IgD-negative memory B cell (primary cell): ENCODE measurements around the gene PRR20C. TPM values are rescaled to one million over a fixed set of nuclear protein-coding genes. Genes with fewer than 3 reads are reported as not detected.
"Not testable (repeated sequence)": the region's sequence is repeated elsewhere in the genome, so short reads cannot be mapped to it uniquely, and the experiment has no call there.

Source experiments
- H3K27ac Mint-ChIP-seq, 3 donors: one replicate each; pipeline ENCODE4 v1.8.0; 2020 to 2022; ENCODE audit warnings: mild to moderate bottlenecking in 3 of 3, mixed read lengths in 3 of 3, moderate library complexity in 1 of 3
- H3K27me3 Mint-ChIP-seq: one replicate; pipeline ENCODE4 v1.8.0; 2021; ENCODE audit warnings: mixed read lengths
- H3K36me3 Mint-ChIP-seq: one replicate; pipeline ENCODE4 v1.8.0; 2020; ENCODE audit warnings: mild to moderate bottlenecking, mixed read lengths
- H3K4me1 Mint-ChIP-seq, 3 donors: one replicate each; pipeline ENCODE4 v1.8.0; 2020 to 2022; ENCODE audit warnings: mixed read lengths in 3 of 3, mild to moderate bottlenecking in 1 of 3
- H3K4me3 Mint-ChIP-seq, 4 donors: one replicate each; pipeline ENCODE4 v1.8.0; 2020 to 2022; ENCODE audit warnings: mild to moderate bottlenecking in 4 of 4, mixed read lengths in 4 of 4, moderate library complexity in 3 of 4
- H3K9me3 Mint-ChIP-seq, 3 donors: one replicate each; pipeline ENCODE4 v1.8.0; 2020 to 2021; ENCODE audit warnings: mixed read lengths in 3 of 3, mild to moderate bottlenecking in 1 of 3
- polyA plus RNA-seq: library from polyadenylated mRNA; unstranded; fragments of 300-500 nt; fragmentation: Illumina TruSeq; gene quantifications from one replicate; pipeline ENCODE4 v1.2.3, GENCODE V29; 2021

The PRR20C gene
- not detected for polyA plus RNA-seq

- H3K4me3 Mint-ChIP-seq, H3K36me3 Mint-ChIP-seq, H3K27me3 Mint-ChIP-seq, H3K9me3 Mint-ChIP-seq, H3K27ac Mint-ChIP-seq, H3K4me1 Mint-ChIP-seq: not testable (repeated sequence)
Measured at GRCh38 chr13:57153761-57154160, at the start of gene PRR20C. Gene PRR20C (plus strand): TSS chr13:57154061. CDS start chr13:57154448, 387 bp downstream.

- Mint-ChIP-seq H3K4me1 (no peaks in the 10 kb centered on the region), H3K36me3 (no peaks in the 10 kb centered on the region), H3K27ac (no peak overlapping the region), H3K4me3 (no peak overlapping the region), H3K27me3 (no peaks in the 10 kb centered on the region), H3K9me3 (peaks cover 3 to 30% (median 4%) of the 10 kb centered on the region in 3 donors)
Measured at GRCh38 chr13:57114945-57115344, 38.9 kb upstream of the PRR20C start.

- Mint-ChIP-seq H3K4me3 (no peak overlapping the region), H3K4me1 (no peaks in the 10 kb centered on the region), H3K27ac (no peak overlapping the region), H3K27me3 (no peaks in the 10 kb centered on the region), H3K36me3 (no peaks in the 10 kb centered on the region), H3K9me3 (peaks cover 1 to 7% (median 7%) of the 10 kb centered on the region in 3 donors)
Measured at GRCh38 chr13:57123681-57124080, 30.2 kb upstream of the PRR20C start.

- peaks cover 1 to 5% (median 3%) of the 10 kb centered on the region in 3 donors for H3K9me3 Mint-ChIP-seq
- H3K36me3 Mint-ChIP-seq, result no peaks in the 10 kb centered on the region
- no peak overlapping the region for H3K27ac Mint-ChIP-seq
- no peaks in the 10 kb centered on the region for H3K27me3 Mint-ChIP-seq
- H3K4me3 Mint-ChIP-seq, result no peak overlapping the region
- no peaks in the 10 kb centered on the region for H3K4me1 Mint-ChIP-seq
Measured at GRCh38 chr13:57128909-57129308, 25.0 kb upstream of the PRR20C start.

DNA sequence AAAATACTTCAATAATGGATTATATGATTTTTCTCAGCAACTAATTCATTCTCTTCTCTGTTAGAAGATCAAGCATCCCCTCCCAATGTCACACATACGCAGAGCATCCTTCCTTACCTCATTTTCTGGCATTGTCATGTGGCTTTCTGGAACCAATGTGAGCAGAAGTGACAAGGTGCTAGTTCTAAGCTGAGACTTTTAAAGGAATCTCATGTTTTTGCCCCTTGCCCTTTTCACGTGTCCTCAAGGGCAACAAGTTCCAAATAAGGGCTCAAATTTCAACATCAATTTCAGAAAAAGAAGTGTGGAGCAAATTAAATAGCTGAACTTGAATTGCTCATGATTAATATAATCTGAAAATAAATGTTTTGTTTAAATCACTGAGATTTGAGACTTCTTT lies 17.8 kb upstream of the PRR20C start:
- Mint-ChIP-seq H3K9me3 (peaks cover 0 to 9% (median 0%) of the 10 kb centered on the region in 3 donors), H3K27ac (no peak overlapping the region), H3K36me3 (no peaks in the 10 kb centered on the region), H3K27me3 (no peaks in the 10 kb centered on the region), H3K4me3 (no peak overlapping the region), H3K4me1 (peaks cover 0 to 1% (median 0%) of the 10 kb centered on the region in 3 donors)

- H3K36me3 Mint-ChIP-seq, result no peaks in the 10 kb centered on the region
- peaks cover 0 to 3% (median 0%) of the 10 kb centered on the region in 3 donors for H3K9me3 Mint-ChIP-seq
- H3K27me3 Mint-ChIP-seq, result no peaks in the 10 kb centered on the region
- H3K27ac Mint-ChIP-seq, result no peak overlapping the region
- peaks cover 0 to 1% (median 0%) of the 10 kb centered on the region in 3 donors for H3K4me1 Mint-ChIP-seq
- no peak overlapping the region for H3K4me3 Mint-ChIP-seq
Measured at GRCh38 chr13:57137585-57137984, 16.3 kb upstream of the PRR20C start.

- Mint-ChIP-seq H3K27ac (no peak overlapping the region), H3K9me3 (peaks cover 0 to 3% (median 0%) of the 10 kb centered on the region in 3 donors), H3K27me3 (no peaks in the 10 kb centered on the region), H3K4me1 (peaks cover 0 to 1% (median 0%) of the 10 kb centered on the region in 3 donors), H3K4me3 (no peak overlapping the region), H3K36me3 (no peaks in the 10 kb centered on the region)
Measured at GRCh38 chr13:57138988-57139387, 14.9 kb upstream of the PRR20C start.

GRCh38 chr13:57139781-57140180 lies 14.1 kb upstream of the PRR20C start:
- H3K9me3 Mint-ChIP-seq, H3K27me3 Mint-ChIP-seq, H3K36me3 Mint-ChIP-seq, H3K4me1 Mint-ChIP-seq, H3K27ac Mint-ChIP-seq, H3K4me3 Mint-ChIP-seq: not testable (repeated sequence)

DNA sequence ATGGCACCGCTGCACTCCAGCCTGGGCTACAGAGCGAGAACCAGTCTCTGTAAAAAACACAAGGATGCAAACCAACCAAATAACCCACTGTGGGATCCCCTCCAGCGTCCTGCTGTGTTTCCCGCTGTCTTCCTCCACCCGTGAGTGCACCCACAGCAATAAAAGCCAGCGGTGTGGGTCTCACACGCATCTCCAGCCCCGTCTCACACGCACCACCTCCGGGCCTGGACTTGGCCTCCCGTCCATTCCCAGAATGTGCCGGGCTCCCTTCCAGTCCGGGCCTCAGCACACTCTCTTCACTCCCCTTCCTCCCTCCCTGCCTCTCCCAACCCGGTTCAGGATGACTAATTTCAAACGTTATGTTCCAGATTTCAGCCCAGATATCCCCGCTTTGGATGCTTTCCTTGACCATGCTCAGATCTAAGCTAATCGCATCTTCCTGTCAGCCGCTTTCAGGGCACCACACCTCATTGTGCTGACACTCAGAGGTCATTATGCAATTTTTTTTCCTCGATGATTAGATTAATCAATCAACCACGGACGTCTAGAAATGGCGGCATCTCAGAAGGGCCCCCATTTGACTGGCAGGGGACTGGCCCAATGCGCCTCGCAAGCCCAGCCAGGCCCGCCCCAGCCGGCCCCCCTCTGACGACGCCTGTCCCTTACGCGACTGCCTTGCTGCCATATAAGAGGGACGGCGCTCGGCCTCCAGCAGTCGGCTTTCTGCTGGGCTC lies 13.5 kb upstream of the PRR20C start, which contains the start of gene PRR20A:
Gene PRR20A (plus strand): TSS at position 684 of the 734 bp plus-strand sequence. CDS start 387 bp downstream, outside the sequence.
- not testable (repeated sequence) for H3K4me3 Mint-ChIP-seq, H3K27ac Mint-ChIP-seq, H3K27me3 Mint-ChIP-seq, H3K9me3 Mint-ChIP-seq, H3K4me1 Mint-ChIP-seq, H3K36me3 Mint-ChIP-seq

DNA sequence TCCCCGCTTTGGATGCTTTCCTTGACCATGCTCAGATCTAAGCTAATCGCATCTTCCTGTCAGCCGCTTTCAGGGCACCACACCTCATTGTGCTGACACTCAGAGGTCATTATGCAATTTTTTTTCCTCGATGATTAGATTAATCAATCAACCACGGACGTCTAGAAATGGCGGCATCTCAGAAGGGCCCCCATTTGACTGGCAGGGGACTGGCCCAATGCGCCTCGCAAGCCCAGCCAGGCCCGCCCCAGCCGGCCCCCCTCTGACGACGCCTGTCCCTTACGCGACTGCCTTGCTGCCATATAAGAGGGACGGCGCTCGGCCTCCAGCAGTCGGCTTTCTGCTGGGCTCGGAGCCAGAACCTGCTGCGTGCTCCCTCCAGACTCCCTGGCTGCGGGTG lies 6.7 kb upstream of the PRR20C start, which contains the start of gene PRR20B:
Gene PRR20B (plus strand): TSS at position 301 of the 400 bp plus-strand sequence. CDS start 387 bp downstream, outside the sequence.
- H3K4me3 Mint-ChIP-seq, H3K27me3 Mint-ChIP-seq, H3K9me3 Mint-ChIP-seq, H3K4me1 Mint-ChIP-seq, H3K36me3 Mint-ChIP-seq, H3K27ac Mint-ChIP-seq: not testable (repeated sequence)

DNA sequence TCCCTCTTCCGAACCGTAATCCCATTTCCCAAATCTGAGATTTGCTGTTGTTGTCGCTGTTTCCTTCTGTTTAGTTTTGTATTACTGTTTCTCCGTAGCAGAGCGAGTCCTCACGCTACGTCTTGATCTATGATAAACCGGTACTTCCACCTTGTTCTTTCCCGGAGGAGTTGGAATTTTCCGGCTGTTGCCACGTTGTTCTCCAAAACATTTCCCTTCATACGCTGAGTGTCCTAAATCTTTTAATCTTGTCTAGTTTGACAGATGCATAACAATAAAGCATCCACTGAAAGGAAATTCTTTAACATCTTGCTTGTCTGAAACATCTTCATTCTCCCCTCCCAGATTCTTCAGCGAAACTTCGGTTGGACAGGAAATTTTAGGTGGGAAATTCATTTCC lies 5.8 kb upstream of the PRR20C start:
- H3K27ac Mint-ChIP-seq, H3K4me1 Mint-ChIP-seq, H3K9me3 Mint-ChIP-seq, H3K36me3 Mint-ChIP-seq, H3K4me3 Mint-ChIP-seq, H3K27me3 Mint-ChIP-seq: not testable (repeated sequence)

- not testable (repeated sequence) for H3K36me3 Mint-ChIP-seq, H3K9me3 Mint-ChIP-seq, H3K27ac Mint-ChIP-seq, H3K27me3 Mint-ChIP-seq, H3K4me1 Mint-ChIP-seq, H3K4me3 Mint-ChIP-seq
Measured at GRCh38 chr13:57160332-57160731, 6.5 kb downstream of the PRR20C start, which contains the start of gene PRR20D. Gene PRR20D (plus strand): TSS chr13:57160632. CDS start chr13:57161019, 387 bp downstream.

DNA sequence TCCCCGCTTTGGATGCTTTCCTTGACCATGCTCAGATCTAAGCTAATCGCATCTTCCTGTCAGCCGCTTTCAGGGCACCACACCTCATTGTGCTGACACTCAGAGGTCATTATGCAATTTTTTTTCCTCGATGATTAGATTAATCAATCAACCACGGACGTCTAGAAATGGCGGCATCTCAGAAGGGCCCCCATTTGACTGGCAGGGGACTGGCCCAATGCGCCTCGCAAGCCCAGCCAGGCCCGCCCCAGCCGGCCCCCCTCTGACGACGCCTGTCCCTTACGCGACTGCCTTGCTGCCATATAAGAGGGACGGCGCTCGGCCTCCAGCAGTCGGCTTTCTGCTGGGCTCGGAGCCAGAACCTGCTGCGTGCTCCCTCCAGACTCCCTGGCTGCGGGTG lies 13.0 kb downstream of the PRR20C start, which contains the start of gene PRR20E:
Gene PRR20E (plus strand): TSS at position 301 of the 400 bp plus-strand sequence. CDS start 387 bp downstream, outside the sequence.
- H3K27me3 Mint-ChIP-seq, H3K36me3 Mint-ChIP-seq, H3K4me1 Mint-ChIP-seq, H3K9me3 Mint-ChIP-seq, H3K4me3 Mint-ChIP-seq, H3K27ac Mint-ChIP-seq: not testable (repeated sequence)

DNA sequence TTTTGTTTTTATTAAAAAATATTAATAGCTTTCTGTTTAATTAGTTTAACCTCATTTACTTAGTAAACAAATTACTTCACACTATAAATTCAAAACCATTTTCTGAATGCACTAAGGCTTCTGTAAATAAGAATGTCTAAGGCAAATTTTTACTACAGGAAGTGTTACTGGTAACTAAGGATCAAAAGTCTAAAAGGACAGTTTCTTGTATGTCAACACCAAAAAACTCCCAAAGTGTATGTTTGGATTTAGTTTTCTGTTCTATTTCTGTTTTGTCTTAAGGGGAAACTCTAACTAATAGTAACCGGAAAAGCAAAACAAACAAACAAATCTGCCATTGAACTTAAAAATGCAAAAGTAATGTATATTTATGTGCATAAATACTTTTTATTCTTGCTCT lies 37.8 kb downstream of the PRR20C start:
- no peaks in the 10 kb centered on the region for H3K27me3 Mint-ChIP-seq
- no peak overlapping the region for H3K4me3 Mint-ChIP-seq
- H3K27ac Mint-ChIP-seq, result no peak overlapping the region
- no peaks in the 10 kb centered on the region for H3K9me3 Mint-ChIP-seq
- H3K4me1 Mint-ChIP-seq, result no peaks in the 10 kb centered on the region
- no peaks in the 10 kb centered on the region for H3K36me3 Mint-ChIP-seq
